Measurements from ENCODE around the gene FAM168A. TPM values are rescaled to one million over a fixed set of nuclear protein-coding genes. Genes with fewer than 3 reads are reported as not detected.
A peak's percentile ranks its signal among the peaks of the same experiment; 100 is the strongest.

Gene FAM168A
- total RNA-seq, 4 donors from 2014 or later, result 22.2 to 35.7 (median 30.4) TPM

DNA sequence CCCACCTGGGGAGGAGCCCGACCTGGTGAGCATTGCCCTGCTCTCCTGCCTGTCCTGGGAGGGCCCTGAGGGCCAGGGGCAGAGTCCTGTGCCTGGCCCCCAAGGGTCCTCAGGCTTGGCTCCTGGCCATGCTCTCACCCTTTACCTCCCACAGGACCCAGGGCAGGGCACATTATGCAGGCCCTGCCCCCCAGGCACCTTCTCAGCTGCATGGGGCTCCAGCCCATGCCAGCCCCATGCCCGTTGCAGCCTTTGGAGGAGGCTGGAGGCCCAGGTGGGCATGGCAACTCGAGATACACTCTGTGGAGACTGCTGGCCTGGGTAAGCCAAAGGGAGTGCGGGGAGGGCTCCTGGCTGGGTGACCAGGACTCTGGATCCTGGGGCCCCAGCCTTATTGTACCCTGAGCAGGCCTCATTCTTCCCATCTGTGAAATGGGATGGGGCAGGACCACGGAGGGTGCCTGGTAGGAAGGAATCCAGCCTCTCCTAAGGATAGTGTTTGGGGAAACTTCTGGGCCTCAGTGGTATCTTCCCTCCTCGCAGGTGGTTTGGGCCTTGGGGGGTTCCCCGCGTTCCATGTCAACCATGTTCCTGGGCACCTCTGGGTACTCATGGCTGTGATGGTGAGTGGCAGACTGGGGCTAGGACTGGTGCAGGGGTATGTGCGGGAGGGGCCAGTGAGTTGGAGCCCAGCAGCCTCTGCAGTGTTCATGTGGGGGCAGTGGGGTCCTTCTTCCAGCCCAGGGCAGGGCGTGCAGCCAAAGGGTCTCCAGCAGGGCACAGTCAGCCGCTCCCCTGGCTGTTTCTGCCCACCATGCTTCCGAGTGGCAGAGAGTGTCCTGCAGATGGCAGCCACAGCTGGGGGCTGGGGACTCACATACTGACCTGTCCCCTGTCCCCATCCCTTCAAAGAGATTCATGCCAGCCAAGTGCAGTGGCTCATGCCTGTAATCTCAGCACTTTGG, 207.0 kb downstream of the FAM168A start:
- Histone ChIP-seq H3K36me3 (no peaks in the 10 kb centered on the region), H3K27me3 (no peaks in the 10 kb centered on the region), H3K4me3 (no peak overlapping the region), H3K9me3 (no peaks in the 10 kb centered on the region), H3K4me1 (peaks cover 0 to 31% (median 14%) of the 10 kb centered on the region in 4 donors), H3K27ac (no peak overlapping the region)
- TF ChIP-seq POLR2A (IDR thresholded peaks at IDR 0.05), result no peak
- TF ChIP-seq, protein P1, sequence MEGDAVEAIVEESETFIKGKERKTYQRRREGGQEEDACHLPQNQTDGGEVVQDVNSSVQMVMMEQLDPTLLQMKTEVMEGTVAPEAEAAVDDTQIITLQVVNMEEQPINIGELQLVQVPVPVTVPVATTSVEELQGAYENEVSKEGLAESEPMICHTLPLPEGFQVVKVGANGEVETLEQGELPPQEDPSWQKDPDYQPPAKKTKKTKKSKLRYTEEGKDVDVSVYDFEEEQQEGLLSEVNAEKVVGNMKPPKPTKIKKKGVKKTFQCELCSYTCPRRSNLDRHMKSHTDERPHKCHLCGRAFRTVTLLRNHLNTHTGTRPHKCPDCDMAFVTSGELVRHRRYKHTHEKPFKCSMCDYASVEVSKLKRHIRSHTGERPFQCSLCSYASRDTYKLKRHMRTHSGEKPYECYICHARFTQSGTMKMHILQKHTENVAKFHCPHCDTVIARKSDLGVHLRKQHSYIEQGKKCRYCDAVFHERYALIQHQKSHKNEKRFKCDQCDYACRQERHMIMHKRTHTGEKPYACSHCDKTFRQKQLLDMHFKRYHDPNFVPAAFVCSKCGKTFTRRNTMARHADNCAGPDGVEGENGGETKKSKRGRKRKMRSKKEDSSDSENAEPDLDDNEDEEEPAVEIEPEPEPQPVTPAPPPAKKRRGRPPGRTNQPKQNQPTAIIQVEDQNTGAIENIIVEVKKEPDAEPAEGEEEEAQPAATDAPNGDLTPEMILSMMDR (IDR thresholded peaks at IDR 0.05), result no peak
- DNase-seq, result no peak

DNA sequence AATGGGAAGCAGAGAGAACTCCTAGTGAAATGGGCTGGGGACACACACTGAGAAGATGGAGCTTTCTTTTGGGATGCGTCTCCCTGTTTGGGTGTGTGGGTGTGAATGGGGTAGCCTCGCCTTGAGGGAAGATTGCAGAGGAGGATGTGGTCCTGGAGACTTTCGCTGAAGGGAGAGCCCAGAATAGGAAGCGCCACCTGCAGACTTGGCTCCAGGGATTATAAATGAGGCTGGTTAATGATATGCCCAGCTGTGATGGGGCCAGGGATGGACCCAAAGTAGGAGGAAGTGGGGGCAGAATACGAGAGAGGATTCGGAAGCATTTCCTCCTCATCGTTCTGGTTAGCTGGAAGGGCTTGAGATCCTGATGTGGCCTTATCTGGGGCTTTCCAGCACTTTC, 208.0 kb downstream of the FAM168A start:
- no peaks in the 10 kb centered on the region for H3K9me3 ChIP-seq
- peak overlapping the region in 1 of 4 donors; percentile 99 for H3K27ac ChIP-seq
- no peak for DNase-seq
- no peaks in the 10 kb centered on the region for H3K27me3 ChIP-seq
- H3K4me3 ChIP-seq, result no peak overlapping the region
- peaks cover 0 to 36% (median 21%) of the 10 kb centered on the region in 4 donors for H3K4me1 ChIP-seq
- H3K36me3 ChIP-seq, result no peaks in the 10 kb centered on the region
- TF ChIP-seq POLR2A (IDR thresholded peaks at IDR 0.05), result no peak
- TF ChIP-seq, protein P1 (IDR thresholded peaks at IDR 0.05), result no peak

DNA sequence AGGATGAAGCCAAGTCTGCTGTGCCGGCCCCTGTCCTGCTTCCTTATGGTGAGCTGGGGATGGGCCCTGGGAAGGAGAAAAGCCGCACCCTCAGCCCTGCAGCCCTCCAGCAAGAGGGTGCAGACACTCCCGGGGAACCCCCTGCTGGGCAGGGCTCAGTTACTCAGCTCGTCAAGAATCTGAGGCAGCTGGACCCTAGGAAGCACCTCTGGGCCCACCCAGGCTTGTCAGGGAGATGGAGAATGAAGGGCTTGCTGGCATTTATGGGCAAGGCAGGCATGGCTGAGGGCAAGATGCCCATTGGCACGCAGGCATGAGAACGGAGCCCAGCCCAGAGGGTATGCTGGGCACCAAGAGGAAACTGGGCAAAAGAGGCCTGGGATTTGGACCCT, 208.8 kb downstream of the FAM168A start:
- no peaks in the 10 kb centered on the region for H3K27me3 ChIP-seq
- peak overlapping the region in 1 of 4 donors; percentile 99 for H3K27ac ChIP-seq
- H3K36me3 ChIP-seq, result no peaks in the 10 kb centered on the region
- H3K4me1 ChIP-seq, result peaks cover 0 to 44% (median 28%) of the 10 kb centered on the region in 4 donors
- no peaks in the 10 kb centered on the region for H3K9me3 ChIP-seq
- no peak overlapping the region for H3K4me3 ChIP-seq
- no peak for TF ChIP-seq POLR2A (IDR thresholded peaks at IDR 0.05)
- TF ChIP-seq, protein P1 (IDR thresholded peaks at IDR 0.05), result no peak
- DNase-seq, result no peak

DNA sequence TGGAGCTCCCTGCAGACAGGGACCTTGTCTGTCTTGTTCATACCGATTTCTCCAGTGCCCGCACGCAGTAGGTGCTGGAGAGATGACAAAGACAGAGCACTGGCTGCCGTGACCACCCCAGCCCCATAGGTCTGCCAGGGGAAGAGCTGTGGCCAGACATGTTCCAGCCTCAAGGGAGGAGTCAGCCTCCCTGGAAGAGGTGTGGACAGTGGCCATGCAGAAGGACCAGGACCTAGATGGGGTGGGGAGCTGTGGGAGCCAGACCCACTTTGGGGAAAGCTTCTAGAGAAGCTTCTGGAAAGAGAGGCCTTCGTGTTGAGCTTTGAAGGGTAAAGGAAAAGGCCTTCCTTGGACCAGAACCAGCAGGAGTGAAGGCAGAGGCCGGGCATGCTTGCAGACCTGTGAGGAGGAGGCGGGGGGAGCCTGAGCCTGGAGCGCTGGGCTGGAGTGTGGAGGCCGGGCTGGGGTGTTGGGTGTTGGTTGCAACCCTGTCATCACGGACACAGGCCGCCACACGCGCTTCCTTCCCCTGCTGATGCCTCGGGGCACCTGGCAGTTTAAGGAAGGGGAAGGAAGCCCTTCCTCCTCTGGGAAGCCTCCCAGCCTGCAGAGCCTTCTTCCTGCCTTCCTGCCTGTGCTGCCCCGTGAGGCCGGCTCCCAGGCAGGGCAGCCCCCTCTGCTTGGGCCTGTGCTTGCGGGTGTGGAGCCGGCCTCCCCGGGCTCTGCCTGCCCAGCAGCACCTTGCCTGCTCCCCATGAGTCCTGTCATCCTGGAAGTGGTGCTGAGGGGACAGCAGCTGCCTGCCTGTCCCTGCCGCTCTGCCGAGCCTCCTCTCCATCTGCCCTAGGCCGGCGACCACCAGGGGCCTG, 209.4 kb downstream of the FAM168A start:
- no peaks in the 10 kb centered on the region for H3K36me3 ChIP-seq
- TF ChIP-seq POLR2A (IDR thresholded peaks at IDR 0.05), result no peak
- TF ChIP-seq, protein P1 (IDR thresholded peaks at IDR 0.05), result no peak
- H3K9me3 ChIP-seq, result no peaks in the 10 kb centered on the region
- peak in 2 of 3 donors; percentile 62 to 71 for DNase-seq
- peak overlapping the region in 3 of 4 donors; percentile 49 to 99 (median 78) for H3K27ac ChIP-seq
- H3K4me3 ChIP-seq, result no peak overlapping the region
- no peaks in the 10 kb centered on the region for H3K27me3 ChIP-seq
- H3K4me1 ChIP-seq, result peaks cover 0 to 50% (median 35%) of the 10 kb centered on the region in 4 donors

DNA sequence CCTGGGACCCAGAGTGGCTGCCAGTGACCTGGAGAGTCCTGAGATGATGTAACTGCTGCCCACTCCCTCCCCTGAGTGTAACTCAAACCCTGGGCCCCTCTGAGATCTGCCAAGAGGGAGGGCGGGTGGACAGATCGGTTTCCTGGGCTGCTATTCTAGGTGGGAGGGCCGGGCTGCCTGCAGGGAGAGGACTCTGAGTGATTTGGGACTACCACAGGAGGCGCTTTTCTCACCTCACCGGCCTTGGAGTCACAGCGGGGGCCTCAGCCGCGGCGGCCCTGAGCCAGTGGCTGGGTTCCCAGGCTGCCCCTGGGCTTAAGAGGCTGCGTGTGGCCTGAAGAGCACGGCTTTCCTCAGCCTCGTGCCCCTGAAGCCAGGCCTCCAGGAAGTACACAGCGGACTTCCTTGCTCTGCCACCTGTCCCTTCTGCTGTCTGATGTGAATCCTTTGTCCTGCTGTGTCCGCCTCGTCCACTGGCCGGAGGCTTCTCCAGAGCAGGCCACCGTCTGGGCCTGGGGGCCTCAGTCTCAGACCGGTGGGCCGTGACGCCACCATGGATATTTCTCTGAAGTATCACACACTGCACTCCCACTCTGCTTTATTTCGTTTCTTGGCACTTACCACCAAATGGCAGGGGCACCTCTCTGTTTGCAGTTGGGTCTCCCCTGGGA, 210.2 kb downstream of the FAM168A start:
- no peaks in the 10 kb centered on the region for H3K9me3 ChIP-seq
- no peaks in the 10 kb centered on the region for H3K36me3 ChIP-seq
- H3K4me1 ChIP-seq, result peaks cover 0 to 56% (median 41%) of the 10 kb centered on the region in 4 donors
- no peaks in the 10 kb centered on the region for H3K27me3 ChIP-seq
- TF ChIP-seq, protein P1 (IDR thresholded peaks at IDR 0.05), result no peak
- no peak for TF ChIP-seq POLR2A (IDR thresholded peaks at IDR 0.05)
- H3K27ac ChIP-seq, result peak overlapping the region in 3 of 4 donors; percentile 49 to 99 (median 78)
- no peak for DNase-seq
- no peak overlapping the region for H3K4me3 ChIP-seq

Measured in Peyer's patch (tissue), 4 donors.